Stimulated activated CD4-positive, alpha-beta T cell treated with anti-CD3 and anti-CD28 coated beads, TNF-alpha, amount 100 ng/mL, for 24 hours (primary cell): Measurements from ENCODE around the gene G6PC1.
"Not testable (repeated sequence)": the region's sequence is repeated elsewhere in the genome, so short reads cannot be mapped to it uniquely, and the experiment has no call there.

Experiments used
- DNase-seq, 3 experiments: peaks; one replicate each; pipeline ENCODE4 v3.0.0-alpha.2; 2020; ENCODE audit warnings: low read depth in 3 of 3

The G6PC1 gene

DNA sequence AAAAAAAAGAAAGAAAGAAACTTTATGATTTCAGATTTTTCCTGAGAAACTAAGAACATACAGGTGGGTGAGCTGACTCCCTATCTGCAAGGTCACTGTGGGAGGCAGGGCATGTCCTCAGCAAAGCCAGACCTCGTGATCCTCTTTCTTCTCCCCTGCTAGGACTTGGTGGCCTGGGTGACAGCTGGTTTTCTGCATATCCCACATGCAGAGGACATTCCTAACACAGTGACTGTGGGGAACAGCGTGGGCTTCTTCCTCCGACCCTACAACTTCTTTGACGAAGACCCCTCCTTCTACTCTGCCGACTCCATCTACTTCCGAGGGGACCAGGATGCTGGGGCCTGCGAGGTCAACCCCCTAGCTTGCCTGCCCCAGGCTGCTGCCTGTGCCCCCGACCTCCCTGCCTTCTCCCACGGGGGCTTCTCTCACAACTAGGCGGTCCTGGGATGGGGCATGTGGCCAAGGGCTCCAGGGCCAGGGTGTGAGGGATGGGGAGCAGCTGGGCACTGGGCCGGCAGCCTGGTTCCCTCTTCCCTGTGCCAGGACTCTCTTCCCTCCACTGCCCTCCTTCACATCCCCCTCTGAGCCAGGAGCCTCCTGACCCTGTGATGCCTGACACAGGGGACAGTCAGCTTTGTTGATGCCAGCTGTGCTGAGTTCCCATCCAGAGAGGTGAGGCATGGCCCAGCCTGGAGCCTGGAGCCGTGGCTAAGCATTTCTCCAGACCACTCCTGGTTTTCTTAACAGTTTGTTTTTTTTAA is 26.5 kb upstream of the G6PC1 start:
- DNase-seq: not testable (repeated sequence)

DNA sequence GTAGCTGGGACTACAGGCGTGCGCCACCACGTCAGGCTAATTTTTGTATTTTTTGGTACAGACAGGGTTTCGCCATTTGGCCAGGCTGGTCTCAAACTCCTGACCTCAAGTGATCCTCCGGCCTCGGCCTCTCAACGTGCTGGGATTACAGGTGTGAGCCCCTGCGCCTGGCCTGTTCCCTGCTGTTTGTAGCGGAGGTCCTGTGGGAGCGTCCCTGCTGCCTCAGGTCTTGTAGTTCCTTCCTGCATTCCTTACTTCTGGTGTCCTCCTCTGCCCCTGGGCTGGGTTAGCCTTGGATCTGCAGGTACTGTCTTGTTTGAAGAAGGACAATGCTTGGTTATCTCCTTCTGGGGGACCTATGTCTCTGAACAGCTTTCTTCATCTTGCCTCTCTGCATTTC is 23.6 kb upstream of the G6PC1 start:
- no peak for DNase-seq

DNA sequence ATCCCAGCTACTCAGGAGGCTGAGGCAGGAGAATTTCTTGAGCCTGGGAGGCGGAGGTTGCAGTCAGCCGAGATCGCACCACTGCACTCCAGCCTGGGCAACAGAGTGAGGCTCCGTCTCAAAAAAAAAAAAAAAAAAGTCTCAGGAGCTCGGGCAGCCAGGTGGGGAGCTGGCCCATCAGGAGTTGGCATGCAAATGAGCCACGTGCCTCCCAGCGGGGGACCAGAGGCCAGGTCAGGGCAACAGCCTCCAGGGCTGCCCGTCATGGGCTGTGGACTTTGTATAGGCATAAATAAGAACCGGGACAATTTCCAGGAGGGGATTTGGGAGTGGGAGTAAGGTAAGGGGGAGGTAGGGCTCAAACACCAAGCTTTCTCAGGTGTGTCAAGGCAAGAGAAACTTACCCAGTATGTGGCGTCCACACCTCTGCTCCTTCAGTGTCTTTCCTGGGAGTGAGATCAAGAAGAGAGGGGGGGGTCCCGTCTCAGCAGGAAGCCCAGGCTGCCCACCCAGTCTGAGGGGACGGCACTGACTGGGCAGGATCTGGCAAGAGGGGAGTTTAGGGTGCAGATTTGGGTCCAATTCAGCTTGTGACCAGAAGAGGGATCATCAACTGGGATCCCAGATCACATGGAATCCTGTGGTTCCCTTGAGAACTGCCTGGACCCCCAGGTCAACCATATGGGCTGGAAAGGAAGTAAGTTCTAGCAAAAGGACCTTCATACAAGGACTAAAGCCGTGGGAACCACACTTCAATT is 22.3 kb upstream of the G6PC1 start:
- no peak for DNase-seq

DNA sequence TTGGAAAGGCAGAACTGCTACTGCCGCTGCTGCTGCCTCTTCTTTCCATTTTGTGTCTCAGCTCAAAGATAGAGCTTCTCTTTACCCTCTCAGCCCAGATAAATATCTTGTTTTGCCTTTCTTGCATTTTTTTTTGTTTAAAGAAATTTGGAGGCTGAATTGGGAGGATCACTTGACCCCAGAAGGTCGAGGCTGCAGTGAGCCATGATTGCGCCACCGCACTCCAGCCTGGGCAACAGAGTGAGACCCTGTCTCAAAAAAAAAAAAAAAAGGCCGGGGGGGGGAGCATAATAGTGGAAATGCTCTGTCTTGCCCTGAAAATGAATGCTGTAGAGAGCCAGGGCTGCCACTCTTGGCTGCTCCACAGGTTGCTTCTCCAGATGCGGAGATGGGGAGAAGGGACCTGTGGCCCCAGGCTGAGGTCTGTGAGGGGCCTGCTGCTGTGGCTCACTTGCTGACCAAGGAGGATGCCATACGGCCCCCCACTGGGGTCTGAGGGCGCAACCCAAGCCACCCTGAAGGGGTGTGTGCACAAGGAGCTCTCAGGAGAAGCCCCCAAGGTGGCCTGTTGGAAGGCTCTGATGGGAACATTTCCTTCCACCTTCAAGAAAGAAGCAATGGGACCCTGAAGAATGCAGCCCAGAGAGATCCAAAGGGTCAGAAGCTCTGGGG is 21.5 kb upstream of the G6PC1 start:
- no peak for DNase-seq

DNA sequence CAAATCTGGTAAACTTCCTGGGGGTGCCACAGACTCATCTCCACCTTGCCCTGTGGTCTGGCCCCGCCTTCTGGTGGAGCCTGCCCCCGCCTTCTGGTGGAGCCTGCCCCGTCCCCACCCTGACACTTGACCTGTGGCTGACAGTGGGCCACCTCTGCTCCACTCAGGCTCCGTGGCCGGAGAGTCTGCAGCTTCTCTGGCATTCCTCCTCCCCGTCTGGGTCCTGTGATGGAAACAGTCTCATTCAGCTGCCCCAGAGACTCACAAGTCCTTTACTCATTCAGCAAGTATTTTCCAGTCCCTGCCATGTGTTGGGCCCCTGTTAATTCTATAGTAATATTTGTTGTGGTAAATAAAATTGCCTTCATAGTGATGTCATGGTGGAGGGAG is 21.0 kb upstream of the G6PC1 start:
- no peak for DNase-seq

DNA sequence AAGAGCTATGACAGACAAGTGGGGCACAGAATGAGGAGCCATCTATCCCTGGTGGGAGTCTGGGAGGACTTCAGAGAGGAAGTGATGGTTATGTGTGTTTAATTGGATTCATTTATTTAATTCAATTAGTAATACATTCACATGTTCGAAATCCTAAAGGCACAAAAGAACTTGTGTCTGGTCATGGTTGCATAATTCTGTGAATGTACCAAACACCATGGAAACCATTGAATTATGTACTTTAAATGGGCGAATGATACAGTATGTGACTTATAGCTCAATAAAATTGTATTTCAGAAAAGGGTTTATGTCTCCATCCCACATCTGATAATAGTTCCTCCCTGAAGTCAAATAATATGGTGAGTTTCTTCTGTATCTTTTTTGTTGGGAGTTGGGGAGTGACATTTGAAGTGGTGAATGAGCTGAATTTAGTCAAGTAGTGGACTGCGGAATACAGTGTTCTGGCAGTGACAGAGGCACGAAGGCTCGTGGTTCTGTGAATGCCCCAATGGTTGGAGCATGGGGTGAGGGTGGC is 19.8 kb upstream of the G6PC1 start:
- DNase-seq: no peak

DNA sequence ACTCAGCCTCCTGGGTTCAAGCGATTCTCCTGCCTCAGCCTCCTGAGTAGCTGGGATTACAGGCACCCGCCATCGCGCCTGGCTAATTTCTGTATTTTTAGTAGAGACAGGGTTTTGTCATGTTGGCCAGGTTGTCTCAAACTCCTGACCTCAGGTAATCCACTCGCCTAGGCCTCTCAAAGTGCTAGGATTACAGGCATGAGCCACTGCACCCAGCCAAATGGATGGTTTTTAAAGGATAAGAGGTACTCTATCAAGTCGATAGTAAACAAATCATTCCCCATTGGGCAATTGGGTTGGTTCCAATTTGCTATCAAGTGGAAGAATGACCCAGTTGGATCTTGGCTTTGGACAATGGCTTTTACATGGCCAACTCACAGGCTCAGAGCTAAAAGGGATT is 18.9 kb upstream of the G6PC1 start:
- not testable (repeated sequence) for DNase-seq

DNA sequence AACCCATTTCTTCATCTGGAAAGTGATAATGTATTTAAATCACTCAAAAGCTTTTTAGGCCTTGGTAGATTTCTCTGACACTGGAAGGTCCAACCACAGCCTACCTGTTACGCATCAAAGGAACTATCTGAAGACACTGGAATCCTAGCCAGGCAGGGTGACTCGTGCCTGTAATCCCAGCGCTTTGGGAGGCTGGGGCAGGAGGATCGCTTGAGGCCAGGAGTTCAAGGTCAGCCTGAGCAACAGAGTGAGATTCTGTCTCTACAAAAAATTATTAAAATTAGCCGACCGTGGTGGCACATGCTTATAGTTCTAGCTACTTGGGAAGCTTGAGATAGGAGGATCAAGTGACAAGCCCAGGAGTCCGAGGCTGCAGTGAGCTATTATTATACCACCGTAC is 18.4 kb upstream of the G6PC1 start:
- DNase-seq: no peak

DNA sequence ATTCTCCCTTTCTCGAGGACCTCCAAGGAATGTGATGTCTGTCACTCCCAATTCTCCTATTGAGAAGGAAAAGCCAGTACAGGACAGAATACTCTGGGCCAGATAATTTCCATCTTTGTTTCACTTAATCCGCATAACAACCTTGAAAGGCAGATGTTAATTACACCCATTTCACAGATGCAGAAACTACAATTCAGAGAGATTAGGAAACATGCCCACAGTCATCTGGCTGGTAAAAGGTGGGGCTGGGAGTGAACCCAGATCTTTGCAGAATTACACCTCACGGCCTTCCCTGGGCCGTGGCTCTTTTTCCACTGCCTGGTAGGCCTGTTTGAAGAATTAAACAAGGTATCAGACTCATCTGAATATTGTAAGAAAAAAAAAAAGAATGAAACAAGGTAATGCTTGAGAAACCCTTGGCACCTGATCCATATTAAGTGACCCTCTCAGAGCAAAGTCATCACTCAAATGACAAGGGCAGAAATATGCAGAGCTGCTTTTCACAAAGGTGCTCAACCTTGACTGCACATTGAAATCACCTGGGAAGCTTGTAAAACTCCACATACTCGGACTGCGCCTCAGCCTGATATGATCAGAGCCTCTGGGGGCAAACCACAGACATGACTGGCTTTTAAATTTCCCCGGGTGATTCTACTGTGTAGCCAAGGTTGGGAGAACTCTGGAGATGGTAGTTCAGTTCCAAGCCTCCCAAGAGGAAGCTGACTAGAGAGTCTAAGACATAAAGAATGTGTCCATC is 16.6 kb upstream of the G6PC1 start:
- no peak for DNase-seq

DNA sequence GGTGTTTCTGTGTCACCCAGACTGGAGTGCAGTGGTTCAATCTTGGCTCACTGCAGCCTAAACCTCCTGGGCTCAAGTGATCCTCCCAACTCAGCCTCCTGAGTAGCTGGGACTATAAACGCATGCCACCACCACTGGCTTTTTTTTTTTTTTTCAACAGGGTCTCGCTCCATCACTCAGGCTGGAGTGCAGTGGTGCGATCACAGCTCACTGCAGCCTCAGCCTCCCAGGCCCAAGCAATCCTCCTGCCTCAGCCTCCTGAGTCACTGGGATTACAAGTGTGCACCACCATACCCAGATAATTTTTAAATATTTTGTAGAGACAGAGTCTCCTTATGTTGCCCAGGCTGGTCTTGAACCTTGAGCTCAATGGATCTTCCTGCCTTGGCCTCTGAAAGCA is 14.8 kb upstream of the G6PC1 start:
- not testable (repeated sequence) for DNase-seq

DNA sequence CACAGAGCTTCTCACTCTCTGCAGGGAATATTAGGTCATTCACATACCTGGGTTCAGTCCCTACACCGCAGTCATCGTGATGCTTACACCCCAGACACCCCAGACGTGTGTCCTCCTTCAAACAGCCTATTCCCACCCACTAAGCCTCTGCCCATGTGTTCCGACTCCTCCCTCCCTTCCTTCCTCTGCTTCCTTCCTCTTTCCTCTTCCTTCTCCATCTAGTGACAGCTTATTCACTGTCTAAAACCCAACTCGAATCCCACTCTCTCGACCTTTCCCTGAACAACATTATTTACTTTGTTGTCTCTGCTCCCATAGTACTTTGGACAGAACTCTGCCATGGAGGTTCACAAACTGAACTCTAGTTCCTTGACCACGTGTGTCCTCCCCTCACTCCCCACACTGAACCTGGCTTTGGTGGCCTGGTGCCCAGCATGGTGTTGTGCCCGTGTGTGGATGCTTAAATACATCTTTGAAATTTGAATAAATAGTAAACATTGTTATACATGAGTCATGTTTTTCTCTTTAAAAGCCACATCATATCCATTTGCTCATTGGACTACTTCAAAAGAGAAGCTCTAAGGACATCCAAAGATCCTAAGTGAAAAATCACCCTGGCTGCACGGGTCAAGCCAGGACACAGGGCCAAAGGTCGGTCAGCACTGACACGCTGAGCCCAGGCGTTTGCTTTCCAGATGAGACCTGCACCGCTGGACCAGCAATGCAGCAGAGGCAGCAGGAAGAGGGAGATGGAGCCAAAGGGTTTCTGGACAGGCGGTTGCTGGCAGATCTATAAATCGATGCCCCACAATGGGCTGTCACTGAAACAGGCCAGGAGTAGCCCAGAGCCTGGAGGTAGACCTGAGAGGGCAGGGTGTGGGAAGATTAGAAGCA is 14.1 kb upstream of the G6PC1 start:
- DNase-seq: no peak

DNA sequence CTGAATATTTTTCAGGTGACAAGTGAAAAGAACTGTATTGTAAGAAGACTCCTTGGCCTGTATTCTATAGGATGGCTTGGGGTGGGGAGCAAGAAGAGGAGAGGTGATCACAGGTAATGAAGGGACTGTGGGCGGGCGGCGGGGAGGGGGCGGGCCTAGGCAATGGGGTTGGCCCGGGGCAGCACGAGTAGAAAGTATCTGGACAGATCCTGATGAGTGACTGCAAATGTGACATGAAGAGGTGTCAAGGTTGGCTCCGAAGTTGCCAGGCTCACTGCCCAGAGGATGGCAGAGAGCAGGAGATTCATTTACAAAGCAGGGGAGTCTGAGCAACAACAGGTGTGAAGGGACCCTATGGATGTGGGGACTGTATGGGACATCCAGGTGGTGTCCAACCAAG is 10.8 kb upstream of the G6PC1 start:
- no peak for DNase-seq

DNA sequence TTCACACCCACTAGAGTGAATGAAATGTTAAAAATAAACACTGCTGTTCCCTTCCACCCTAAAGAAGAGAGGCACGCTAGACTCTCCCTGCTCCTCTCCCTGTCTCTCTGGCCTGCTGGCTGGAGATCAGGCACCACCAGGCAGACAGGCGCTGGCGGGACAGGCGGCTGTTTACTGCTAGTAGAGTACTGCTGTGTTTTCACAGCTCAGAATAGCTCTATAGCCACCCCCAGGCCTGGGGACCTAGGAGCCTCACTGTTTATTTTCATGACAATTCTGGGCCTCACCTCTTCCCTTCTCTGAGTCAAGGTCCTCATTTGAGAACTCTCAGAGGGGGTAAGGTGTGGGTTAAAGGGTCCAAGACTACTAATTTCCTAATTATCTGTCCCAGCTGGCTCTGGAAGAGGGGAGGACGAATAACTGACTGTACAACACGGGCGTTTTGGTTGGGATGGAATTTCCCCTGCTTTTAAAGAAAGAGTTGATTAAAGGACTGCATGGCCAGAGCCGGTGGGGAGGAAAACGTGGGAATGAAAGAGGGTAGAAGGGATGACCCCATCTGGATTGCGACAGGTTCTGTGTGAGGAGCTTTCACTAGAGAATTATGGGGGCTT is 9.0 kb upstream of the G6PC1 start:
- DNase-seq: no peak

DNA sequence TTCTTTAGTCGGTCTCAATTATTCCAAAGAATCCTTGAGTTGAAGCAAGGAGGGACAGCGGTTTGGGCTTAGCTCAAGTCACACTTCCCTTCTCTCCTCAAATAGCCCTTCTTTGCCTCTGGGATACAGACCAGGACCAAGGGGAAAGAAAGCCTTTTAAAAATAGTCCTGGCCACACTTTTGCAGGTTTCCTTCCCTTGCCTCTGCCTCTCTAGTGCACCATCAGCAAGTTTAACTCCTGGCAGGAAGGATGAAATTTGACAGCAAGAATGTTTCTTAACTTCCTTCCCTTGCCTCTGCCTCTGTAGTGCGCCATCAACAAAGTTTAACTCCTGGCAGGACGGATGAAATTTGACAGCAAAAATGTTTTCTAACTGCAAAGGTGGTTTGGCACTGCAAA is 7.2 kb upstream of the G6PC1 start:
- DNase-seq: no peak

DNA sequence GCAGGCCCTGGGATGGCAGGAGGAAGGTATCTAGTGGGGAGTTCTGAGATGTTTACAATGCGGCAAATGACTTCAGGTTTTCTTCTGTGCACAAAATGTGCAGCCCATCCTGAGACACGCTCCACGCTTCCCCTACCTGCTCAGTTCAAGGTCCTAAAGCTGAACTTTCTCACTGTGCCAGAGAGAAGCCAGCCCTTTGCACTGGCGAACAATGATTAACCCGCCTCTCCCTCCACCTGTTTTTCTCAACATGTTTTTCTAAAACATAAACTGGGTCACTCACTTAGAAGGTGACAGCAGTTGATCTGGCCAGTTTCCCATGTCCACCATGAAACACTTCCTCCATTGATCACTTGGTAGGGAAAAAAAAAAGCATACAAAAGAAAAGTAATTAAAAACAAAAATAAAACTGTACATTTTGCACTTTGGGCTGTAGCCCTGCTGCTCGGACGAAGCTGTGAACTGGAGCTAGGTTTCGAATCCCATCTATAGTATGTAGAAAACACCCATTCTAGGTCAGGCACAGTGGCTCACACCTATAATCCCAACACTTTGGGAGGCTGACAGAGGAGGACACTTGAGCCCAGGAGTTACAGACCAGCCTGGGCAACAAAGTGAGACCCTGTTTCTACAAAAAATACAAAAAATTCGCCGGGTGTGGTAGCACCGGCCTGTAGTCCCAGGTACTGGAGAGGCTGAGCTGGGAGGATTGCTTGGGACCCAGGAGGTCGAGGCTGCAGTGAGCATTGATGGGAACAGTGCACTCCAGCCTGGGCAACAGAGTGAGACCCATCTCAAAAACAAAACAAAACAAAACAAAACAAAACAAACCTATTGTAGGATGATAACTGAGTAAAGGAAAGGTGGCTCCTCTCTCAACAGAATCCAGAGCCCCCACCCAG is 6.1 kb upstream of the G6PC1 start:
- DNase-seq: no peak

DNA sequence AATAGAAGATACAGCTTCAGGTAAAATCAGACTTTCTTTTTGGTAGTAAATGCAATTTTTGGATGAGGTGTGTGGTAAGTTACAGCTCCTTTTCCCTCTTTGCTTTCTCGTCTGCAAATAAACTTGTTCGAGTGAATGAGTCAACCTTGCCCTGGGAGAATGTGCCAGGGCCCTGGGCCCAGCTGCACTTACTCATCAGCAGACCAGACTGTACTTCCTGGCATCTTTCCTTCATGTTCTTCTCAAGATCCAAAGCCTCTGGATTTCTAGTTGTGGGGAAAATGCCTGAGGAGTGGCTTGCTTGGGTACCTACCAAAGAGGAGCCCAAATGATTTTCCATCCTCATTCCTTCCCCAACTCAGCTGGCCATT is 5.4 kb upstream of the G6PC1 start:
- DNase-seq: no peak

DNA sequence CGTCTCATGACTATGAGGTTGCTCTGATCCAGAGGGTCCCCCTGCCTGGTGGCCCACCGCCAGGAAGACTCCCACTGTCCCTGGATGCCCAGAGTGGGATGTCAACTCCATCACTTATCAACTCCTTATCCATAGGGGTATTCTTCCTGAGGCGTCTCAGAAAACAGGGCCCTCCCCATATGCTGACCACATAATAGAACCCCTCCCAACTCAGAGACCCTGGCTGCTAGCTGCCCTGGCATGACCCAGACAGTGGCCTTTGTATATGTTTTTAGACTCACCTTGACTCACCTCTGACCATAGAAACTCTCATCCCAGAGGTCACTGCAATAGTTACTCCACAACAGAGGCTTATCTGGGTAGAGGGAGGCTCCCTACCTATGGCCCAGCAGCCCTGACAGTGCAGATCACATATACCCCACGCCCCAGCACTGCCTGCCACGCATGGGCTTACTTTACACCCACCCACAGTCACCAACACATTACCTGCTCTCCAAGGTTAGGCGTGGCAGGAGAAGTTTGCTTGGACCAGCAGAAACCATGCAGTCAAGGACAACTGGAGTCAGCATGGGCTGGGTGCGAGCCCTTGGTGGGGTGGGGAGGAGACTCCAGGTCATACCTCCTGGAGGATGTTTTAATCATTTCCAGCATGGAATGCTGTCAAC is 2.3 kb upstream of the G6PC1 start:
- no peak for DNase-seq

DNA sequence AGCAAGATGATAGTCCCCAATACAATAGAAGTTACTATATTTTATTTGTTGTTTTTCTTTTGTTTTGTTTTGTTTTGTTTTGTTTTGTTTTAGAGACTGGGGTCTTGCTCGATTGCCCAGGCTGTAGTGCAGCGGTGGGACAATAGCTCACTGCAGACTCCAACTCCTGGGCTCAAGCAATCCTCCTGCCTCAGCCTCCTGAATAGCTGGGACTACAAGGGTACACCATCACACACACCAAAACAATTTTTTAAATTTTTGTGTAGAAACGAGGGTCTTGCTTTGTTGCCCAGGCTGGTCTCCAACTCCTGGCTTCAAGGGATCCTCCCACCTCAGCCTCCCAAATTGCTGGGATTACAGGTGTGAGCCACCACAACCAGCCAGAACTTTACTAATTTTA is 618 bp upstream of the G6PC1 start:
- DNase-seq: not testable (repeated sequence)
